Mucosa of stomach (tissue), 1 donor: Measurements from ENCODE around the gene DLG2.

Source experiments
- H3K27me3 ChIP-seq: one replicate; pipeline ENCODE4 v1.7.0; 2013; ENCODE audit warnings: mild to moderate bottlenecking, low read length; ENCODE audit not compliant: control insufficient read depth, insufficient read depth
- H3K36me3 ChIP-seq: one replicate; pipeline ENCODE4 v1.7.0; 2013; ENCODE audit warnings: low read length; ENCODE audit not compliant: control insufficient read depth, insufficient read depth
- H3K4me1 ChIP-seq: one replicate; pipeline ENCODE4 v1.7.0; 2013; ENCODE audit warnings: mild to moderate bottlenecking, low read length; ENCODE audit not compliant: control insufficient read depth, insufficient read depth
- H3K4me3 ChIP-seq: one replicate; pipeline ENCODE4 v1.7.0; 2013; ENCODE audit warnings: low read length
- H3K9ac ChIP-seq: one replicate; pipeline ENCODE4 v1.7.0; 2013; ENCODE audit warnings: mild to moderate bottlenecking, low read length, moderate library complexity
- H3K9me3 ChIP-seq: one replicate; pipeline ENCODE4 v1.7.0; 2013; ENCODE audit warnings: mild to moderate bottlenecking, low read length, moderate library complexity; ENCODE audit not compliant: control insufficient read depth
- donor health status: Pancreatic carcinoma.

Gene DLG2

GRCh38 chr11:84230402-84230801 is 1396.7 kb downstream of the DLG2 start:
- Histone ChIP-seq H3K9ac (no peak overlapping the region), H3K4me3 (no peak overlapping the region), H3K36me3 (no peaks in the 10 kb centered on the region), H3K27me3 (no peaks in the 10 kb centered on the region), H3K9me3 (no peaks in the 10 kb centered on the region), H3K4me1 (no peaks in the 10 kb centered on the region)

- H3K36me3 ChIP-seq, result no peaks in the 10 kb centered on the region
- H3K4me1 ChIP-seq, result no peaks in the 10 kb centered on the region
- H3K27me3 ChIP-seq, result no peaks in the 10 kb centered on the region
- H3K4me3 ChIP-seq, result no peak overlapping the region
- no peak overlapping the region for H3K9ac ChIP-seq
- no peaks in the 10 kb centered on the region for H3K9me3 ChIP-seq
Observed at GRCh38 chr11:84227970-84228665, 1399.0 kb downstream of the DLG2 start.

GRCh38 chr11:84224042-84224441 is 1403.1 kb downstream of the DLG2 start:
- Histone ChIP-seq H3K4me3 (no peak overlapping the region), H3K9ac (no peak overlapping the region), H3K4me1 (no peaks in the 10 kb centered on the region), H3K27me3 (no peaks in the 10 kb centered on the region), H3K36me3 (no peaks in the 10 kb centered on the region), H3K9me3 (no peaks in the 10 kb centered on the region)

- H3K9ac ChIP-seq, result no peak overlapping the region
- no peak overlapping the region for H3K4me3 ChIP-seq
- H3K9me3 ChIP-seq, result no peaks in the 10 kb centered on the region
- H3K27me3 ChIP-seq, result no peaks in the 10 kb centered on the region
- no peaks in the 10 kb centered on the region for H3K4me1 ChIP-seq
- no peaks in the 10 kb centered on the region for H3K36me3 ChIP-seq
Observed at GRCh38 chr11:84218318-84218717, 1408.8 kb downstream of the DLG2 start.

- no peaks in the 10 kb centered on the region for H3K4me1 ChIP-seq
- no peak overlapping the region for H3K4me3 ChIP-seq
- no peaks in the 10 kb centered on the region for H3K9me3 ChIP-seq
- H3K9ac ChIP-seq, result no peak overlapping the region
- no peaks in the 10 kb centered on the region for H3K27me3 ChIP-seq
- no peaks in the 10 kb centered on the region for H3K36me3 ChIP-seq
Observed at GRCh38 chr11:84215672-84216071, 1411.5 kb downstream of the DLG2 start.

- no peaks in the 10 kb centered on the region for H3K4me1 ChIP-seq
- no peaks in the 10 kb centered on the region for H3K36me3 ChIP-seq
- H3K9me3 ChIP-seq, result no peaks in the 10 kb centered on the region
- H3K4me3 ChIP-seq, result no peak overlapping the region
- no peaks in the 10 kb centered on the region for H3K27me3 ChIP-seq
- H3K9ac ChIP-seq, result no peak overlapping the region
Observed at GRCh38 chr11:84214557-84214956, 1412.6 kb downstream of the DLG2 start.

GRCh38 chr11:84212468-84213390 is 1414.4 kb downstream of the DLG2 start:
- Histone ChIP-seq H3K4me3 (no peak overlapping the region), H3K4me1 (no peaks in the 10 kb centered on the region), H3K9me3 (no peaks in the 10 kb centered on the region), H3K9ac (no peak overlapping the region), H3K36me3 (no peaks in the 10 kb centered on the region), H3K27me3 (no peaks in the 10 kb centered on the region)

- Histone ChIP-seq H3K9ac (no peak overlapping the region), H3K27me3 (no peaks in the 10 kb centered on the region), H3K9me3 (no peaks in the 10 kb centered on the region), H3K36me3 (no peaks in the 10 kb centered on the region), H3K4me1 (no peaks in the 10 kb centered on the region), H3K4me3 (no peak overlapping the region)
Observed at GRCh38 chr11:84211896-84212295, 1415.2 kb downstream of the DLG2 start.

- Histone ChIP-seq H3K4me1 (no peaks in the 10 kb centered on the region), H3K36me3 (no peaks in the 10 kb centered on the region), H3K27me3 (no peaks in the 10 kb centered on the region), H3K4me3 (no peak overlapping the region), H3K9ac (no peak overlapping the region), H3K9me3 (no peaks in the 10 kb centered on the region)
Observed at GRCh38 chr11:84194696-84195095, 1432.4 kb downstream of the DLG2 start.

- Histone ChIP-seq H3K4me1 (no peaks in the 10 kb centered on the region), H3K4me3 (no peak overlapping the region), H3K36me3 (no peaks in the 10 kb centered on the region), H3K27me3 (no peaks in the 10 kb centered on the region), H3K9me3 (no peaks in the 10 kb centered on the region), H3K9ac (no peak overlapping the region)
Observed at GRCh38 chr11:84193706-84194105, 1433.4 kb downstream of the DLG2 start.

- Histone ChIP-seq H3K27me3 (no peaks in the 10 kb centered on the region), H3K4me1 (no peaks in the 10 kb centered on the region), H3K9me3 (no peaks in the 10 kb centered on the region), H3K9ac (no peak overlapping the region), H3K4me3 (no peak overlapping the region), H3K36me3 (no peaks in the 10 kb centered on the region)
Observed at GRCh38 chr11:84188521-84188920, 1438.6 kb downstream of the DLG2 start.

GRCh38 chr11:84173078-84173477 is 1454.1 kb downstream of the DLG2 start:
- Histone ChIP-seq H3K4me3 (no peak overlapping the region), H3K36me3 (no peaks in the 10 kb centered on the region), H3K9me3 (no peaks in the 10 kb centered on the region), H3K4me1 (no peaks in the 10 kb centered on the region), H3K27me3 (no peaks in the 10 kb centered on the region), H3K9ac (no peak overlapping the region)
